Measurements from ENCODE around the gene OR8K1. TPM values are rescaled to one million over a fixed set of nuclear protein-coding genes. Genes with fewer than 3 reads are reported as not detected.

OR8K1 gene
- not detected for total RNA-seq

GRCh38 chr11:56345739-56346138, at the start of gene OR8K1:
OR8K1 (plus strand) TSS chr11:56346039; CDS start chr11:56346039, 0 bp downstream.

GRCh38 chr11:56314844-56315243, 31.0 kb upstream of the OR8K1 start, which contains the start of gene OR8K3:
OR8K3 (plus strand) TSS chr11:56315144; CDS start chr11:56318307, 3,163 bp downstream.

GRCh38 chr11:56353991-56354390, 8.2 kb downstream of the OR8K1 start, which contains the start of gene OR8J1:
OR8J1 (plus strand) TSS chr11:56354291; CDS start chr11:56360247, 5,956 bp downstream.

GRCh38 chr11:56375324-56375723, 29.5 kb downstream of the OR8K1 start, which contains the start of gene OR8U1:
OR8U1 (plus strand) TSS chr11:56375624; CDS start chr11:56375624, 0 bp downstream.

Other genes starting within 250 kb of the OR8K1 start
- gene OR8H2, start 242.4 kb upstream of the OR8K1 start, total RNA-seq, result not detected
- gene OR8H3, start 223.7 kb upstream of the OR8K1 start, total RNA-seq, result not detected
- not detected for gene OR8J3, start 205.8 kb upstream of the OR8K1 start, total RNA-seq
- not detected for gene OR8K5, start 185.7 kb upstream of the OR8K1 start, total RNA-seq
- gene OR5J2, start 169.4 kb upstream of the OR8K1 start, total RNA-seq, result not detected
- gene OR5T2, start 111.8 kb upstream of the OR8K1 start, total RNA-seq, result not detected
- not detected for gene OR5T3, start 93.8 kb upstream of the OR8K1 start, total RNA-seq
- not detected for gene OR5T1, start 71.9 kb upstream of the OR8K1 start, total RNA-seq
- not detected for gene OR8H1, start 53.8 kb upstream of the OR8K1 start, total RNA-seq
- not detected for gene OR8K3, start 30.9 kb upstream of the OR8K1 start, total RNA-seq
- gene OR8J1, start 8.3 kb downstream of the OR8K1 start, total RNA-seq, result not detected
- gene OR8U1, start 29.6 kb downstream of the OR8K1 start, total RNA-seq, result not detected
- not detected for gene OR5AL1, start 66.7 kb downstream of the OR8K1 start, total RNA-seq
- gene OR5M3, start 127.3 kb downstream of the OR8K1 start, total RNA-seq, result not detected
- gene OR5M8, start 145.3 kb downstream of the OR8K1 start, total RNA-seq, result not detected
- gene OR5M11, start 197.2 kb downstream of the OR8K1 start, total RNA-seq, result not detected
- not detected for gene OR5M10, start 231.7 kb downstream of the OR8K1 start, total RNA-seq

All from parietal lobe (tissue), 1 donor.